Adrenal gland (tissue), 12 donors: ENCODE data around the gene THBS4. TPM values are rescaled to one million over a fixed set of nuclear protein-coding genes. Genes with fewer than 3 reads are reported as not detected.

ENCODE experiments used
- DNase-seq, 7 donors: peaks; one replicate each; pipeline ENCODE4 v3.0.0-alpha.2; 2019 to 2020
- H3K27ac ChIP-seq, 5 donors: fragments of 200-600 bp; sonication (generic) in 4 of 5; 1 replicate in 3 of 5; 2 replicates in 2 of 5; pipeline versions ENCODE4 v1.5.1 to v1.8.0; 2016 to 2020; ENCODE audit warnings: mild to moderate bottlenecking in 1 of 5
- H3K27me3 ChIP-seq: fragments of 200-600 bp; 2 replicates; pipeline ENCODE4 v1.8.0; 2021
- H3K36me3 ChIP-seq, 2 donors: fragments of 200-600 bp; replicated peaks in 1 of 2; 1 replicate in 1 of 2; 2 replicates in 1 of 2; pipeline versions ENCODE4 v1.5.1 to v1.8.0; 2018 to 2022
- H3K4me1 ChIP-seq, 2 donors: fragments of 200-600 bp; replicated peaks in 1 of 2; 1 replicate in 1 of 2; 2 replicates in 1 of 2; pipeline versions ENCODE4 v1.5.1 to v1.8.0; 2018 to 2021
- H3K4me3 ChIP-seq, 4 donors: fragments of 200-600 bp; sonication (generic) in 3 of 4; one replicate each; pipeline ENCODE4 v1.5.1; 2016 to 2018
- H3K9me3 ChIP-seq, 3 donors: fragments of 200-600 bp; sonication (generic) in 1 of 3; replicated peaks in 1 of 3; 1 replicate in 2 of 3; 2 replicates in 1 of 3; pipeline versions ENCODE4 v1.5.1 to v1.8.0; 2016 to 2021
- CTCF ChIP-seq, 6 experiments: fragments of 450-650 bp in 4 of 6; fragments of 200-600 bp in 2 of 6; sonication (generic) in 1 of 6; IDR thresholded peaks; 1 replicate in 5 of 6; 2 replicates in 1 of 6; pipeline versions ENCODE4 v1.5.1 to v1.8.0; 2016 to 2021; ENCODE audit warnings: antibody characterized with exemption in 6 of 6, mild to moderate bottlenecking in 2 of 6, moderate library complexity in 1 of 6
- POLR2A ChIP-seq, 2 donors: fragments of 450-650 bp; IDR thresholded peaks; one replicate each; pipeline ENCODE4 v1.6.1; 2017; ENCODE audit warnings: antibody characterized with exemption in 2 of 2, mild to moderate bottlenecking in 2 of 2, moderate library complexity in 1 of 2
- WGBS, 4 donors: extraction: QIAGEN DNeasy Blood & Tissue Kit in 2 of 4; methylation state at CpG; one replicate each; pipeline versions ENCODE4 v1.1.5 to v1.1.7; 2013 to 2017; 5-methylcytosine and 5-hydroxymethylcytosine counted together
- intact Hi-C, 2 donors: fragments of 100-400 bp; cut with DNase I; formaldehyde crosslinking; loops; one replicate each; pipeline versions ENCODE4 v1.14.1 to v1.15.0; 2022 to 2023
- polyA plus RNA-seq, 3 donors: library from polyadenylated mRNA; stranded (reverse); fragments of 200-250 nt in 2 of 3; fragments of 350-450 nt in 1 of 3; fragmentation: Illumina TruSeq in 1 of 3; extraction: RNeasy Lipid Tissue Mini Kit (QIAGEN cat#74804) in 1 of 3; gene quantifications; one replicate each; pipeline ENCODE4 v1.2.3, GENCODE V29; 2013 to 2014
- total RNA-seq, 9 donors: library from RNA; depleted of rRNA in 4 of 9; stranded (reverse); fragments of >200 nt in 4 of 9; fragments of 120-200 nt in 1 of 9; fragmentation: NEBNext Ultra II Directional in 1 of 9; extraction: Animal tissue kit (Norgen Biotek cat#: 25700) in 1 of 9; gene quantifications; one replicate each; pipeline versions ENCODE4 v1.1.0 to v1.2.4, GENCODE V29; 2013 to 2023
- donor health status: healthy with polysubstance abuse.
- donor health status: Bipolar disorder and iron deficiency.
- donor health status: DM: yes; HTN: yes; CAD: no.
- donor health status: DM: no; HTN: no; CAD: no.
- donor health status: DM: no; HTN: no; CAD: no.
- donor health status: DM: yes; HTN: yes; CAD: no.

THBS4 gene
- total and polyA plus RNA-seq, 12 donors = 0.36 to 9.3 (median 2.1) TPM

- intact Hi-C loops = no loop called here
- Histone ChIP-seq H3K36me3 (no peaks in the 10 kb centered on the region), H3K27me3 (no peaks in the 10 kb centered on the region), H3K4me3 (no peak overlapping the region), H3K27ac (no peak overlapping the region), H3K4me1 (no peaks in the 10 kb centered on the region), H3K9me3 (no peaks in the 10 kb centered on the region)
- no peak for TF ChIP-seq CTCF (IDR thresholded peaks at IDR 0.05)
- TF ChIP-seq POLR2A (IDR thresholded peaks at IDR 0.05) = no peak
- 75 to 83% (median 80%) methylated on average over 2 of the region's 2 CpGs for whole genome bisulfite sequencing, 4 donors
- no peak for DNase-seq
Observed at GRCh38 chr5:80067016-80067415, 31.9 kb downstream of the THBS4 start.

GRCh38 chr5:80067531-80068245, 32.5 kb downstream of the THBS4 start:
- TF ChIP-seq CTCF (IDR thresholded peaks at IDR 0.05) (no peak), POLR2A (IDR thresholded peaks at IDR 0.05) (no peak)
- intact Hi-C loops = no loop called here
- no peak overlapping the region for H3K4me3 ChIP-seq
- H3K4me1 ChIP-seq = no peaks in the 10 kb centered on the region
- H3K27me3 ChIP-seq = no peaks in the 10 kb centered on the region
- no peak for DNase-seq
- 84 to 94% (median 90%) methylated on average over 8 of the region's 8 CpGs for WGBS, 4 donors
- H3K36me3 ChIP-seq = no peaks in the 10 kb centered on the region
- no peaks in the 10 kb centered on the region for H3K9me3 ChIP-seq
- H3K27ac ChIP-seq = no peak overlapping the region

- 92 to 100% (median 94%) methylated on average over 5 of the region's 5 CpGs for WGBS, 4 donors
- TF ChIP-seq CTCF (IDR thresholded peaks at IDR 0.05) (no peak), POLR2A (IDR thresholded peaks at IDR 0.05) (no peak)
- no peaks in the 10 kb centered on the region for H3K36me3 ChIP-seq
- H3K4me3 ChIP-seq = no peak overlapping the region
- H3K27me3 ChIP-seq = no peaks in the 10 kb centered on the region
- no peak overlapping the region for H3K27ac ChIP-seq
- intact Hi-C loops = no loop called here
- H3K4me1 ChIP-seq = no peaks in the 10 kb centered on the region
- no peaks in the 10 kb centered on the region for H3K9me3 ChIP-seq
- DNase-seq = no peak
Observed at GRCh38 chr5:80068246-80068636, 33.1 kb downstream of the THBS4 start.

GRCh38 chr5:80068775-80069174, 33.6 kb downstream of the THBS4 start:
- TF ChIP-seq POLR2A (IDR thresholded peaks at IDR 0.05) (no peak), CTCF (IDR thresholded peaks at IDR 0.05) (no peak)
- intact Hi-C loops = no loop called here
- WGBS, 4 donors = 80 to 90% (median 83%) methylated on average over 4 of the region's 4 CpGs
- H3K9me3 ChIP-seq = no peaks in the 10 kb centered on the region
- no peaks in the 10 kb centered on the region for H3K36me3 ChIP-seq
- no peak overlapping the region for H3K27ac ChIP-seq
- H3K4me3 ChIP-seq = no peak overlapping the region
- no peaks in the 10 kb centered on the region for H3K4me1 ChIP-seq
- no peak for DNase-seq
- H3K27me3 ChIP-seq = no peaks in the 10 kb centered on the region
